ENCODE measurements around the gene BRI3.

The BRI3 gene

GRCh38 chr7:98287486-98287959 lies 6.0 kb downstream of the BRI3 start:
- no peak for DNase-seq

GRCh38 chr7:98288064-98288823 lies 6.8 kb downstream of the BRI3 start:
- no peak for DNase-seq

GRCh38 chr7:98289333-98289875 lies 7.9 kb downstream of the BRI3 start:
- DNase-seq = no peak

GRCh38 chr7:98291717-98292116 lies 10.2 kb downstream of the BRI3 start:
- DNase-seq = no peak

GRCh38 chr7:98293265-98293664 lies 11.8 kb downstream of the BRI3 start:
- no peak for DNase-seq

GRCh38 chr7:98293746-98294145 lies 12.3 kb downstream of the BRI3 start:
- no peak for DNase-seq

- DNase-seq = no peak
Measured at GRCh38 chr7:98294326-98294725, 12.8 kb downstream of the BRI3 start.

- DNase-seq = no peak
Measured at GRCh38 chr7:98294798-98295382, 13.4 kb downstream of the BRI3 start.

GRCh38 chr7:98295467-98296192 lies 14.1 kb downstream of the BRI3 start:
- no peak for DNase-seq

GRCh38 chr7:98296833-98297232 lies 15.3 kb downstream of the BRI3 start:
- DNase-seq = no peak

GRCh38 chr7:98297626-98298286 lies 16.3 kb downstream of the BRI3 start:
- DNase-seq = no peak

- DNase-seq = no peak
Measured at GRCh38 chr7:98300595-98301372, 19.3 kb downstream of the BRI3 start.

GRCh38 chr7:98301693-98302470 lies 20.4 kb downstream of the BRI3 start:
- DNase-seq = no peak

- DNase-seq = no peak
Measured at GRCh38 chr7:98303176-98303865, 21.8 kb downstream of the BRI3 start.

- no peak for DNase-seq
Measured at GRCh38 chr7:98303906-98304305, 22.4 kb downstream of the BRI3 start.

GRCh38 chr7:98305951-98306535 lies 24.6 kb downstream of the BRI3 start:
- DNase-seq = no peak

GRCh38 chr7:98307971-98308466 lies 26.5 kb downstream of the BRI3 start:
- no peak for DNase-seq

- DNase-seq = no peak
Measured at GRCh38 chr7:98309566-98309965, 28.1 kb downstream of the BRI3 start.

- no peak for DNase-seq
Measured at GRCh38 chr7:98312201-98312600, 30.7 kb downstream of the BRI3 start.

- no peak for DNase-seq
Measured at GRCh38 chr7:98314469-98314868, 33.0 kb downstream of the BRI3 start.

Data from activated CD4-positive, alpha-beta T cell treated with anti-CD3 and anti-CD28 coated beads, Interleukin-2, amount 50 U/mL, for 4 hours (primary cell).